ENCODE data around the gene EPB41L4B.
"Not testable (repeated sequence)": the region's sequence is repeated elsewhere in the genome, so short reads cannot be mapped to it uniquely, and the experiment has no call there.

EPB41L4B gene

DNA sequence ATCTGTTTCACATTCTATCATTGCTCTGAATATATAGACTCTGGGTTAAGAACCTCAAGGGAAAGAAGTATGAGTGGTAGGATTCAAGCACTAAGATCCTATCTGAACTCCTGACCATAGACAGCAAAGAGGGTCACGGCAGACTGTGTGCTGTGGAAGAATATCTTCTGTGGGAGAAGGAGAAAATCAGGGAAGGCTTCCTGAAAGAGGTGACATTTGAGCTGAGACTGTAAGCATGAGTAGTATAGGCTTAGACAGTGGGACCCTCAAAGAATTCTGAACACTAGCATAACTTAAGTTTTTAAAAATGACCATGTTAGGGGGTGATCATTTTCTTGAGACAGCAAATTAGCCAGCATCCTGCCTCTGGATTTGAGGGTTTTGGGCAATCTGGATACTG is 157.7 kb downstream of the EPB41L4B start:
- DNase-seq (ENCODE audit: low read depth in 2 of 2), result no peak

DNA sequence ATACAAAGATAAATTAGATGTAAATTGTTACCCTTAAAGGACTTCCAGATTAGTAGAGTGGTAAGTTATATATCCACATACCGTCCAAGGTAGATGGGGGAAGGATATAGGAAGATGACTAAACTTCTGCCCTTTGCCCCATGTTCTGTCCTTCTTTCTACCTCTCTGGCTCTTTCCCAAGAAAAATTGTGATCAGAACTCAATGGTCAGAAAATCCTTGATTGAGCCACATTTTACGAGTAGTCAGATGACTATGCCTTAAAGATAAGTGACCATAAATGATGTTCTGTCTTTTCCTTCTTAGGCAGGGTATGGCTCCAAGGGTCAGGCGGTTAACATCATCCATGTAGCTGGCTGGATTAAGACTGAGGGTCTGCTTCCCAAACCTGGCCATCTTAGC is 158.2 kb downstream of the EPB41L4B start:
- no peak for DNase-seq (ENCODE audit: low read depth in 2 of 2)

DNA sequence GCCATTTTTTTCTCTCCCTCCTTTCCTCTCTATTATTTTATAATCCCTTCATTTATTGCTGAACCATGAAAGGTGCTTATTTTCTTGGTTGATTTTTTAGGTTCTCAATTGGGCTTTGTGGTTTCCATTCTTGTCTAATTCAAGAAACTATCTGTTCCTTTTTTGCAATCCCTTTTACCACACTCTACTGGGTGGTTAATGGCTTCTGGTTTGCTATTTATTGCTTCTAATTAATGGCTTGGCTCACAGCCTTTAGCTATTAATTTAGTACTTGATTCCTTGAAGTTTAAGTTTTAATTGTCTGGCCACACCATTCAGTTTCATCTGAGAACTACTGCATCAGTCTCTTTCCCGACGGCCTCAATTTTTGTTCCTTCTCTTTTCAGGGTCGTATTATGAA is 159.4 kb downstream of the EPB41L4B start:
- no peak for DNase-seq (ENCODE audit: low read depth in 2 of 2)

DNA sequence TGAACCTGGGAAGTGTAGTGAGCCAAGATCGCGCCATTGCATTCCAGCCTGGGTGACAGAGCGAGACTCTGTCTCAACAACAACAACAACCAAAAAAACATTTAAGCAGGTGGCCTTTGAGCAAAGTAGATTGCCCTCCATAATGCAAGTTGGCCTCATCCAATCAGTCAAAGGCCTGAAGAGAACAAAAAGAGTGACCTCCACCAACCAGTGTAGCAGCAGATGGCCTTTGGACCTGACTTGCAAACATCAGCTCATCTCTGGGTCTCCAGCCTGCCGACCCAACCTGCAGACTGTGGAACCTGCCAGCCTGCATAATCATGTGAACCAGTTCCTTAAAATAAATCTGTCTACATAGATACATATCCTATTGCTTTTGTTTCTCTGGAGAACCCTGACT is 161.3 kb downstream of the EPB41L4B start:
- DNase-seq (ENCODE audit: low read depth in 2 of 2), result no peak

DNA sequence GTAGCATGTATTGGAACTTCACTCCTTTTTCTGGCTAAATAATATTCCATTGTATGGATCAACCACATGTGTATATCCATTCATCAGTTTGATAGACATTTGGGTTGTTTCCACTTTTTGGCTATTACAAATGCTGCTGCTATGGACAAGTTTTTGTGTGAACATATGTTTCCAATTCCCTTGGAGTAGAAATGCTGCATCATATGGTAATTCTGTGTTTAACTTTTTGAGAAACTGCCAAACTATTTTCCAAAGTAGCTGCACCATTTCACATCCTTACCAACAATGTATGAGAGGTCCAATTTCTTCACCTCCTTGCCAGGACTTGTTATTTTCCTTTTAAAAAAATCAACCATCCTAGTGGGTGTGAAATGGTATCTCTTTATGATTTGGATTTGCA is 162.2 kb downstream of the EPB41L4B start:
- no peak for DNase-seq (ENCODE audit: low read depth in 2 of 2)

DNA sequence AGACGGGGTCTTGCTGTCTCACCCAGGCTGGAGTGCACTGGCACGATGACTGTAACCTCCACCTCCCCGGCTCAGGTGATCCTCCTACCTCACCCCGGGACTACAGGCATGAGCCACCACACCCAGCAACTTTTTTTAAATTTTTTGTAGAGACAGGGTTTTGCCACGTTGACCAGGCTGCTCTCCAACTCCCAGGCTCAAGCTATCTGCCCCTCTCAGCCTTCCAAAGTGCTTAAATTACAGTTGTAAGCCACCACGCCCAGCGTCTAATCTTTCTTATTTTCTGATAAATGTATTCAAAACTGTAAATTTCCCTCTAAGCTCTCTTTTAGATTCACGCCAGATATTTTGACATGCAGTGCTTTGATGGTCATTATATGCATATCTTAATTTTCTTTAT is 164.2 kb downstream of the EPB41L4B start:
- no peak for DNase-seq (ENCODE audit: low read depth in 2 of 2)

DNA sequence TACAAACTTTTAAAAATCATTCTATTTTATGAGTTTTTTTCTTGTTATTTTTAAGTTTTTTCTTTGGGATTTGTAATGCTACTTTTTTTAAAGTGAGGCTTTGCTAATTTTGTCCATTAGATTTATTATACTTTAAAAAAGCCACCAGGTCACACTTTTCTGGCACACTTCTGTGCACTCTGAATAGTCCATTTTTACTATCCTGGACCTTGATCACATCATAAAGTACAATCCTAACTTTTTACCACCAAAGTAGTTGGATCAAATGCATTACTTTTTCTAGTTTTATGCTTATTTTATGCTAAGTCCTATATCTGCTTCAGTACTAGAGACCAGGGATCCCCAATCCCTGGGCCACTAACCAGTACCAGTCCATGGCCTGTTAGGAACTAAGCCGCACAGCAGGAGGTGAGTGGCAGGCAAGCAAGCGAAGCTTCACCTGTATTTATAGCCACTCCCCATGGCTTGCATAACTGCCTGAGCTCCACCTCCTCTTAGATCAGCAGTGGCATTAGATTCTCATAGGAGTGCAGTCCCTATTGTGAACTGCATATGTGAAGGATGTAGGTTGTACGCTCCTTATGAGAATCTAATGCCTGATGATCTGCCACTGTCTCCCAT is 169.8 kb downstream of the EPB41L4B start:
- no peak for DNase-seq (ENCODE audit: low read depth in 2 of 2)

DNA sequence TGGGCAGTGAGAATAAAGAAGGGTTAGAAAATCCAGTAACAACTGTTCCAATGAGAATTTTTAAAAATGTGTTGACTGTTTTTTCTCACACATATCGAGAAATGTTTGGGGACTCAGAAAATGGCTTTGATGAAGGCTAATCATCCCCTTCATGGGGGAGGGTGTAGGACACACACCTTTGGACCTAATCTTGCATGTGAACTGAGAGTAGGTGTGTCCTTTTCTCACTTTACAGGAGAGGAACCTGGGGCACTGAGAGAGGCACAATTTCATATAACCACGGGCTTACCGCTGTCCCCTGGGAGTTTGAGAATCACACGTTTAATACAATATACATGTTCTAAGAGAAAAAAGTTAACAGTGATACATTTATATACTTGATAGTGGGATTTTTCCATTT is 171.1 kb downstream of the EPB41L4B start:
- no peak for DNase-seq (ENCODE audit: low read depth in 2 of 2)

DNA sequence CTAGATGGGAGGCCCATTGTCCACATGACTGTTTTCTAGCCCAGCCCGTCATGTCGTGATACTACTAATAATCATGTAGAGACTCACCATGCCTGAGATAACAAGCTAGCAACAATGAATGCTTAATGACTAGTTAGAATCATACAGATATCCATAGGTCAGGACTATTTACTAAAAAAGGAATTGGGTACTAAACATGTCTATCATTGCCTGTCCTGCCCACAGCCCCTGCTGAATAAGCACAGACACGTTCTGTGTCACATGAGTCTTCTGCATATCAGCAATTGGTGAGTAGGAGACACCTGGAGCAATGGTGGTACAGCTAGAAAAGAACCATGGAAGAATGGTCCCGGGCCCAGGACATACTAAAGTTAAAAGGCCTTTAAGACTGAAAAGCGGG is 171.8 kb downstream of the EPB41L4B start:
- no peak for DNase-seq (ENCODE audit: low read depth in 2 of 2)

DNA sequence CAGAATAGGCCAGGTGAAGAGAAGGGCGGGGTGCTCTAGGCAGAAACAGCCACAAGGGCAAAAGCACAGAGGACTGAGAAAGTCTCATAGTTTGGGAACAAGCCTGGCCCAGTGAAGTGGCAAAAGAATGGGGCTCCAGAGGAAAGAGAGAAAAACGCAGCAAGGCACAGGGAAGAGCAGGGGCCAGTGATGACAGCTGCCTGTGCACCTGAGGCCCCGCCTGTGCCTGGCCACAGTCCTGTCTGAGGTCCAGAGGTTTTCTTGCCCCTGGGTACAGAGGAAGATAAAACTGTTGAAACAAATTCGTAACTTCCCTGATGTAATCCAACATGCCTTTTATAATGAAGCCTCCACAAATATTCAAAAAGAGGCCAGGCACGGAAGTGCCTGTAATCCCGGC is 175.8 kb downstream of the EPB41L4B start:
- no peak for DNase-seq (ENCODE audit: low read depth in 2 of 2)

DNA sequence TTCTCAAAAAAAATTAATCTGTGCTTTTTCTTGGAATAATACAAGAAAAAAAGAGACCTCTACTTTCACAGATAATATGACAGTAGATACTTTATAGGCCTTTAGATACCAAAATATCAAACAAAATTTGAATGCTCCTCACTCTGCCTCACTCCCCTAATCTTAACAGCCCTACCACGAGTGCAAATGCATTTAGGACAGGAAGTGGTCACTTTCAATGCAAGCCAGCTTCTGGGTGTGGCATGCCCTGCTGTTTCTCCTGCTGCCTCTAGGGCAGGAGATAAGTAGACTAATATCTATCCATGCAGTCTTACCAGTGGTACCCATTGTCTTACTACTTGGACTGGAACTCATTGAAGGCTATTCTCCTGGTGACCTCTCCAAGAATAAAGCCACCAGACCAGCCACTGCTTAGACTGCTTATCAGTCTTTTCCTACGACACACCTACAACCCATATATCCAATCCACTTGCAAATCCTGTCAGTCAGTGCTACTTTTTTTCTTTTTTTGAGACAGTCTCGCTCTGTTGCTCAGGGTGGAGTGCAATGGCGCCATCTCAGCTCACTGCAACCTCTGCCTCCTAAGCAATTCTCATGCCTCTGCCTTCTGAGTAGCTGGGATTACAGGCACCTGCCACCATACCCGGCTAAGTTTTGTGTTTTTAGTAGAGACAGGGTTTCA is 176.8 kb downstream of the EPB41L4B start:
- DNase-seq (ENCODE audit: low read depth in 2 of 2), result no peak

DNA sequence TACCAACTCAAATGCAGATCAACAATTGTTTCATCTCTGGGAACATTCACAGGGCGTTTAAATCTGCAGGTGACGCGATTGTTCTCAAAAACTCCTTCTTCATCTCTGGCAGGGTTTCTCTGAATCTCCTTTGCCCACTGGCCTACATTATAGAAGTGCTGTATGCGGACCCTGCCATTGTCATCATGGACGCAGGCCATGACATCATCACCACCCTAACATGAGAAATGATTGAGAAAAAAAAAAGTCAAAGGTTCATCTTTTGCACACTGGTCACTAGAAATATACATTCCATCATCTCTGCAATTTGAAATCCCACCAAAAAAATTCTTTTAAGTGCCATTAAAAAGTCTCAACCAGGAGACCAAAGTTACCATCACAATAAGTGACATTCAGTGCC is 179.5 kb downstream of the EPB41L4B start:
- no peak for DNase-seq (ENCODE audit: low read depth in 2 of 2)

DNA sequence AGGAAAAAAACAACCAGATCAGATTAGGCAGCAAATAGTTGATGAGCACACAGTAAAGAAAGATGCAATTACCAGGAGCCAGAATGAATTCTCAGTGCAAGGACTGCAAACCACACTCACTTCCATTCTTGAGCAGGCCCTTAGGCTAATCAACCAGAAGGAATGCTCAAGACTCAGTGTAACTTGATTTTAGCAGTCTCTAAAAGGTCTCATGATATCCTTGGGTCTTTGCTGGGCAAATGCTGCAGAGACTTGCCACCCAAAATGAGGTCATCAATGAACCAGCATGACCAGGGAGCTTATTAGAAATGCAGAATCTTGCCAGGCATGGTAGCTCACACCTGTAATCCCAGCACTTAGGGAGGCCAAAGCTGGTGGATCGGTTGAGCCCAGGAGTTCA is 181.0 kb downstream of the EPB41L4B start:
- DNase-seq (ENCODE audit: low read depth in 2 of 2), result no peak

DNA sequence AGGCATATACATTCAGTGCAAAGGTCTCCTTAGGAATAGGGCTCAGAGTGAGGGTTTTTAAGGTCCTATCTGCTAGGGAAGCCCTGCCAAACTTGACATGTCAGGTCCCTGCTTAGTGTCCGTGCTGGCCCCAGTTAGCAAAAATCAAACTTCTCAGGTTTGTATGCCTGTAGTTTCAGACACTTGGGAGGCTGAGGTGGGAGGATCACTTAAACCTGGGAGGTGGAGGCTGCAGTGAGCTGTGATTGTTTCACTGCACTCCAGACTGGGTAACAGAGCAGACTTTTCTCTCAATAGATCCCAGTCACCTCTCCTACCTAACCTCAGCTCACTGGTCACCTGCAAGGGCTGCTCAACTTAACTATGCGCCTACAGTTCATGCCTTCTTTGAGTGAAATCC is 182.4 kb downstream of the EPB41L4B start:
- no peak for DNase-seq (ENCODE audit: low read depth in 2 of 2)

DNA sequence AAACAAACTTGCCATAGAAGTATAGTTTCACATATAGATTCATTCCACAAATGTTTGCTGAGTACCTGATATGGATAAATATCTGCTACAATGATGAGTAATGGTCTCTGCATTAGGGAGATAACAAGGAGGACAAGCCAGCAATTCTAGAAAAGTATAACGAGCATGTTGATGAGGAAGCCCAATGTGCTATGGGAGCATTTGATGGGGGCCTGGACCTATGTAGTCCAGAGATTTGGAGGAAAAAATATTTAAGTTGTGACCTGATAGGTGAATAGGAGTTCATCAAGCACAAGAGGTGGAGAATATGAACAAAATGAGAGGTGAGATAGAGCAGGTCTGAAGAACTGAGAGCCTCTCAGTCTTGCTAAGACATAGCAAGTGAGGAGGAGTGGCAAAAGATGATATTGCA is 186.7 kb downstream of the EPB41L4B start:
- DNase-seq (ENCODE audit: low read depth in 2 of 2), result no peak

DNA sequence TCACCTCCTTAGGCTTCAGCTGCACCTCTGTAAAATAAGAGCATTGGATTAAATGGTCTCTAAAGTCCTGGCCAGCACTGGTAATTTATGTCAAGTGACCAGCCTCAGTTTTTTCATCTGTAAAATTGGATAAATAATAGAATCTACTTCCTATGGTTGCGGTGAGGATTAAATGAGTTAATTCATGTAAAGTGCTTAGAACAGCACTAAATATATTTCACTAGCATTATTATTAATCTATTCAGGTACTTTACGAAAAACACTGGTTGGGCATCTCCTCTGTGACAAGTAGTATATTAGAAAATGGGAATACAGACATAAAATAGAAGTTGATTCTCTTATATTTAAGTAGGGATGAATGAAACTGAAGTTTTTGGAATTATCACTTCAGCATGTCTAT is 187.3 kb downstream of the EPB41L4B start:
- DNase-seq (ENCODE audit: low read depth in 2 of 2), result no peak

DNA sequence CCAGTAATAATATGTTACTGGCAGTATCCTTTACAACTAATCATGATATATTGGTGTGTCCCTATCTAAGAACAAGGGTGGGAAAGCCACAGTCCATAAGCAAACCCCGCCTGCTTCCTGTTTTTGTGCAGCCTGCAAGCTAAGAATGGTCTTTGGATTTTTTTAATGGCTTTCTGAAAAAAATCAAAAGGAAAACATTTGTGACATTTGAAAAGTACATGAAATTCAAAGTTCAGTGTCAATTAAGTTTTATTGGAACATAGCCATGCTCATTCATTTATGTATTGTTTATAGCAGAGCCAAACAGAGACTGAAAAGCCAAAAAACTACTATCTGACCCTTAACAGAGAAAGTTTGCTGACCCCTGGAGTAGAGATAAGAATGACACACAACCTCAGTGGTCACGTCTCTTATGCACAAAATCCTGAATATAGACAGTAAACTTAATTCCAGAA is 188.3 kb downstream of the EPB41L4B start:
- no peak for DNase-seq (ENCODE audit: low read depth in 2 of 2)

DNA sequence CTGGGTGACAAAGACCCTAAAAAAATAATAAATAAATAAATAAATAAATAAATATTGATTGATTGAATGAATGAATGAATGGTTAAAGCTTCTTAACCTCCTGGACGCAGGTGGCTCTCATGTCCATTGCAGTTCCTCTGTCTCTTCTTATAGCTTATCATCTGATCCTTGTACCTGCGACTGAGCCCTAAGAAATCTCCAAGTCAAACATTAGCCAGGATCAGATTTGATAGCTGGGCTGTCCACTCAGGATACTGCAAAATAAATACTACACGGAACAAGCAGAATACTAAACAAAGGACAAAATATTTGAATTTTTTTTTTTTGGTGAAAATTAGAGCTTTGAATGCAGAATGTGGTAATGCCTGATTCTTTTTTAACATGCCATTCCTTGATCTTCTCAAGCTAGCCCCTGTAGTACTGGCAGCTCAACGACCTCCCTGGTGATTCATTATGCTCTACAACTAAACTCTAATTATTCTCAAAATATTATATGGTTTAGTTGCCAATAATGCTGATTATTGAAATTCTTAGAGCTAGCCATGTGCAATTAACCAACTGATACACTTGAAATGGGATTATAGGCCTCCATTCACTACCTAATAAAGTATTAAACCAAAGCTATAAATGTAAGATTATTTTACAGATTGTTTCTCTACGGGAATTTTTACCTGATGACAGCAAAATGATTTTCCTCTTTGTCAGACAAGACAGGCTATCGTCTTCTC is 191.2 kb downstream of the EPB41L4B start:
- no peak for DNase-seq (ENCODE audit: low read depth in 2 of 2)

DNA sequence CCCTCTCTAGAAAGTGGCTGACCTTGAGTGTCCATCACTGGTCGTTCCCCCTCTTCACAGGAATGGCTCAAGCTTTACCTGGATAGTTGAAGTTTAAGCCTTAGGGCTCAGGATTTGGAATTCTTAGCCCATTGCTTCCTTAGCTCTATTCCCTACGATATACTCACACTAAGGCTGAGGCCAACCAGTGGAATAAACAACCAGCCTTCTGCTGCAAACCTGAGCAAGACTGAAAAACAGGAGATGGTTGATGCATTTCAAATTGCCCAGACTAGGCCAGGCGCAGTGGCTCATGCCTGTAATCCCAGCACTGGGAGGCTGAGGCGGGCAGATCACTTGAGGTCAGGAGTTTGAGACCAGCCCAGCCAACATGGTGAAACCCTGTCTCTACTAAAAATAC is 194.2 kb downstream of the EPB41L4B start:
- DNase-seq (ENCODE audit: low read depth in 2 of 2), result not testable (repeated sequence)

DNA sequence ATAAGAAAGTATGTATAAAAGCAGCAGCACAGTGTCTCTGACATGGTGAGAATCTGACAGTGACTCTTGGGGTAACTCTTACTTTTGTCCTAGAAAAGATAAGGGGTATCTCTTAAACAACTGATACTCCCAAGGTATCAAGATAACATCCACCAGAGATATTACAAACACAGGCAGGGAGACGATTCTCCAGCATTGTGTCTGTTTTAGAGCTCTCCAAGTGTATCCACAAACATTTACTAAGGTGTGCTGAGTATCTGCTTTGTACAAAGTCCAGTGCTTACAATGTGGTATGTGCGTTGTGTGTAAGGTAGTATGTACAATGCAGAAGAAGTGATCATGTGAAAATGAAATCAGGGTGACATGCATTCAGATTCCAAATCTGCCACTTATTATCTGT is 196.7 kb downstream of the EPB41L4B start:
- DNase-seq (ENCODE audit: low read depth in 2 of 2), result no peak

DNA sequence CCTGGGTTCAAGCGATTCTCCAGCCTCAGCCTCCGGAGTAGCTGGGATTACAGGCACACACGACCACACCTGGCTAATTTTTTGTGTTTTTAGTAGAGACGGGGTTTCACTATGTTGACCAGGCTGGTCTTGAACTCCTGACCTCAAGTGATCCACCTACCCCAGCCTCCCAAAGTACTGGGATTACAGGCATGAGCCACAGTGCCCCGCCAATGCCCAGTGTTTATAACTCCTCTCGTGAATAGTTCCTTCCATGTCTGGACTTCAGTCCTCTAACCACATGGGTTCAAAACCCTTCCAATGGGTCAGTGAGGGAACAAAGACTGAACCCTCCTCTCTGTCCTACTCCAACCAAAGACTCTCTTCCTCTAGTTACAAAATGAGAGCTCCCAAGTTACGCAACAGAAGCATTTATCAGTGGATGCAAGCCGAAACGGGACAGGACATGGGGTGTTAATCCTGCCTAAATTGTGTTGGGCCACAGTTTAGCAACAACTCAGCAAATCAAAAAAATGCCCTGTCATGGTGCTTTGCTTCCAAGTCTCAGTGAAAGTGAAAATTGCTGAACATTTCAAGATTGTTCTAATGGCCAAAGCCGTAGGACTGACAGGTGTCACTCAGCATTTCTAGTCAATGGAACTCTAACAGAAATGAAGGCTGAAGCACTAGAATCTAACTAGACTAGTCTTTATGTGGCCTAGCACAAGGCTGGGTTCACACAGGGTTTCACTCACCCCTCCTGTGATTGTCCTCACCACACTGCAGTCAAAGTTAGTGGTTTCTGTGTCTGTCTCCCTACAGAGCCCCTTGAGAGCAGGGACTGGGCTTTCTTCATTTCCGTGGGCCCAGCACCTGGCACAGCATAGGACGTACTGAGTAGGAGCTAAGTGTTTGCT is 197.9 kb downstream of the EPB41L4B start:
- no peak for DNase-seq (ENCODE audit: low read depth in 2 of 2)
